ENCODE measurements around the gene SUN5.
"Not testable (repeated sequence)": the region's sequence is repeated elsewhere in the genome, so short reads cannot be mapped to it uniquely, and the experiment has no call there.

The SUN5 gene, protein sequence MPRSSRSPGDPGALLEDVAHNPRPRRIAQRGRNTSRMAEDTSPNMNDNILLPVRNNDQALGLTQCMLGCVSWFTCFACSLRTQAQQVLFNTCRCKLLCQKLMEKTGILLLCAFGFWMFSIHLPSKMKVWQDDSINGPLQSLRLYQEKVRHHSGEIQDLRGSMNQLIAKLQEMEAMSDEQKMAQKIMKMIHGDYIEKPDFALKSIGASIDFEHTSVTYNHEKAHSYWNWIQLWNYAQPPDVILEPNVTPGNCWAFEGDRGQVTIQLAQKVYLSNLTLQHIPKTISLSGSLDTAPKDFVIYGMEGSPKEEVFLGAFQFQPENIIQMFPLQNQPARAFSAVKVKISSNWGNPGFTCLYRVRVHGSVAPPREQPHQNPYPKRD

DNA sequence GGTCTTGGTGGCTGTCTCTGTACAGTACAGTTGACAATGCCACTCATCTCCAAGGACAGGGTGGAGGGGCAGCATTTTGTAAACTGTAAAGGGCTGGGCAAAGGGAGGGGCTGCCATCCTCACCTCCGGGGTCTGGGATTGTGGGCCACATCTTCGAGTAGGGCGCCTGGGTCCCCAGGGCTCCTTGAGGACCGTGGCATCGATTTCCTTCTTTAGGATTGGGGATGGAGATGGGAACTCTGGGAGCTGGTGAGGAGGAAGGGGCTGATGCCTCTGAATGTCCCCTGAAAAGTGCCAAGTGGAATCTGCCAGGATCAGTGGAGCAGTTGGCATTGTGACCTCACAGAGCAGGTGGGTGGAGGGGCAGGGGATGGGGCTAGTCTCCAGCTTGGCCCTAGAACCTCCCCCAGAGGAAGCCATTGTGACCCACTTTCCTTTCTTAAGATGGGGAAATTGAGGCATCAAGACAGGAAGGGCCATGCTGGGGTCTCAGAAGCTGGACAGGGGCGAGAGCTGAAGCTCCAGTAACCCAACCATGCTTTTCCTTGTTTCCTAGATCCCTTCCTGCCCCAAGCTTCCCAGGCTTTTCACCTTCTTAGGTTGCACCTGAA is at the start of gene SUN5:
TSS of gene SUN5 (minus strand) at position 293 of the 611 bp plus-strand sequence. CDS start at position 200, 93 bp downstream.
- DNase-seq (ENCODE audit: low spot score) = no peak

DNA sequence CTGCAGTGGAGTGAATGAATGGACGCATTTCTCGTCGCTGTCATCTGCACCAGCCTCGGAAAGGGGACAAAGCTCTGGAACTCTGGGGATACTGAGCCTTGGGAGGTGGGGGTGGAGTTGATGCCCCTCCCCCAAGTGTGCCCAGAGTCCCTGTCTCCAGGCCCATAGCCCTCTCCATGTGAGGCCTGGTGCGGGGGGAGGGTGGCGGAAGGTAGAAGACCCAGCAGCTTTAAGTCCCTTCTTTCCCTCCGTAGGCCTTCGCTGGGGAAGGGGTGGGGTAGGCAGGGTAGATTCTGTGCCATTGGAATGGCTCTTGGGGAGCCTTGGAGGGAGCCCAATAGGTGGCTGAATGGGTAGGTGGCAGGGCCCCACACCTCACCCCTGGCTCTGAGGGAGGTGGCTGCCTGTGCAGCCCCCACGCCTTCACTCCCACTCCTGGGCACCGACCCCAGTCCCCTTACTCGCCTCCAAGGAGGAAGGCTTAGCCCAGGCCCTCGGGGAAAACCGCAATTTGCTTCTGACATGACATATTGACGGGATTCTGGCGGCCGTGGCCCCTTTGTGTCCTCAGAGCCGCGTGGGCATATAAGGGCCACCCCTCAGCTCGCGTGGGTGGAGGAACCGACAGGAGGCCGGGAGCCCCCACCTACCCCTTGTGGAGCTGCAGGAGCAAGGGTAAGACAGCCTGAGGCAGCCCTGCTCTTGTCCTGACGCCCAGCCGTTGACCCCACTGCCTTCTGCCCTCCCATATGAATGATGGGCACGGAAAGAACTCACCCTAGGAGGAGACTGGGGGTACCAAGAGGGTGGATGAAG is 49.3 kb upstream of the SUN5 start, which contains the start of gene BPIFB3:
TSS of gene BPIFB3 (plus strand) at position 613 of the 816 bp plus-strand sequence. CDS start 1,533 bp downstream, outside the sequence.
- no peak for DNase-seq (ENCODE audit: low spot score)

DNA sequence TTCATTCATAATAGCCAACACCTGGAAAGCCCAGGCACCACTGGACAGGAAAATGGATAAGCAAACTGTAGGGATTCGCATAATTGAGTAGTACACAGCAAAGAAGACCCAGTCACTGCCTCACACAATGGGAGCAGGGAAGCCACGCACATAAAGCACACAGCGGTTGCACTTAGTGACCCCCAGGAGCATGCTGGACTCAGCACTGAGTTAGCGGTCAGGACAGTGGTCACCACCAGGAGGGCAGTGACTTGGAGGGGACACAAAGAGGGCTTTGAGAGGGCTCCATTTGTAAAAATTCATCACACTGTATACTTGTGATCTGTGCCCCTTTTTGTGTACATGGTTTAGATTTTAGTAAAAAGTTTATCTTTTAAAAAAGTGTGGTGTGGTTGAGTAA is 47.1 kb upstream of the SUN5 start:
- DNase-seq (ENCODE audit: low spot score) = no peak

DNA sequence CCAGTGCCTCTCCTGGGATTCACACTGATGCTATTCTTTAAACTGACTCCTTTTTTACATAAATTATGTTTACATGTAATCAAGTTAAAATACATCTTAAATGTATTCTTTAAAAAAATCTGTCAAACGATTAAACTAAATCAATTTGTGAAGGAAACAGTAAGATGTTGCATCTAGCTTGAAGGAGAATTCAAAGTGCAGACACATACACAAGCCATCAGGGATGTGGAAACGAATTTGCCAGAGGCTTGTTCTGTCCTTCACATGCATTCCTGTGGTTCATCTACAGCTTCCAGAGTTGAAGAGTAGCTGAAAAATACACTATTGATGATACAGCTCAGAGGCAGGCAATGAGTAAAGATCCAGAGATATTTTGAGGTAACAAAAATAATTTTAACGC is 42.2 kb upstream of the SUN5 start:
- DNase-seq (ENCODE audit: low spot score) = no peak

DNA sequence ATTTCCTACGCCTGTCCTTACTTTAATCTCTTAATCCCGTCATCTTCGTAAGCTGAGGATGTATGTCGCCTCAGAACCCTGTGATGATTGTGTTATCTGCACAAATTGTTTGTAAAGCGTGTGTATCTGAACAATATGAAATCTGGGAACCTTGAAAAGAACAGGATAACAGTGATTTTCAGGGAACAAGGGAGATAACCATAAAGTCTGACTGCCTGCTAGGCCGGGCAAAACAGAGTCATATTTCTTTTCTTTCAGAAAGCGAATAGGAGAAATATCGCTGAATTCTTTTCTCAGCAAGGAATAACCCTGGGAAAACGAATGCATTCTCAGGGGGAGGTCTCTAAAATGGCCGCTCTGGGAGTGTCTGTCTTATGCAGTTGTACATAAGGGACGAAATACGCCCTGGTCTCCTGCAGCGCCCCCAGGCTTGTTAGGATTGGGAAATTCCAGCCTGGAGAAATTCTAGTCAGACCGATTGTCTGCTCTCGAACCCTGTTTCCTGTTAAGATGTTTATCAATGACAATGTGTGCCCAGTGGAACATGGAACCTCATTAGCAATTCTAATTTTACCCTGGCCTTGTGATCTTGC is 41.0 kb upstream of the SUN5 start:
- DNase-seq (ENCODE audit: low spot score) = not testable (repeated sequence)

DNA sequence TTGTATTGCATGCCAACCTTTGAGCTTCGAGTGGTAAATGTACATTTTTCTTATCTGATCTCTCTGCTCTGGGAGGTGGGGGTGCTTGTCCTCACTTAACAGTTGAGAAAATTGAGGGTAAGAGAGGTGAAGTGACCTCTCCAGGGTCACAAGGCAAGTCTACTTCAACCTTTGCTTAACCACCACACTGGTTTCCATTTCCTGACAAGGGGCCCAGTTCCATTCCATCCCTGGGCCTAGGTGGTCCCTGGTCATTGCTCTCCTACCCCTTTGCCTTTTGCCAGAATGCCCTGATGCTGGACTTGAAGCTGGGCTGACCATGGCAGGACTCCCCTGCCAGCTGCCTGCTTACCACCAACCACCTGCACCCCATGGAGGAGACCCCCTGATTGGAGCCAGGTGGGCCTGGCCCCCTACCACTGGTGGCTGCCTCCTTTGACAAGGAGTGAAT is 39.5 kb upstream of the SUN5 start:
- DNase-seq (ENCODE audit: low spot score) = no peak

DNA sequence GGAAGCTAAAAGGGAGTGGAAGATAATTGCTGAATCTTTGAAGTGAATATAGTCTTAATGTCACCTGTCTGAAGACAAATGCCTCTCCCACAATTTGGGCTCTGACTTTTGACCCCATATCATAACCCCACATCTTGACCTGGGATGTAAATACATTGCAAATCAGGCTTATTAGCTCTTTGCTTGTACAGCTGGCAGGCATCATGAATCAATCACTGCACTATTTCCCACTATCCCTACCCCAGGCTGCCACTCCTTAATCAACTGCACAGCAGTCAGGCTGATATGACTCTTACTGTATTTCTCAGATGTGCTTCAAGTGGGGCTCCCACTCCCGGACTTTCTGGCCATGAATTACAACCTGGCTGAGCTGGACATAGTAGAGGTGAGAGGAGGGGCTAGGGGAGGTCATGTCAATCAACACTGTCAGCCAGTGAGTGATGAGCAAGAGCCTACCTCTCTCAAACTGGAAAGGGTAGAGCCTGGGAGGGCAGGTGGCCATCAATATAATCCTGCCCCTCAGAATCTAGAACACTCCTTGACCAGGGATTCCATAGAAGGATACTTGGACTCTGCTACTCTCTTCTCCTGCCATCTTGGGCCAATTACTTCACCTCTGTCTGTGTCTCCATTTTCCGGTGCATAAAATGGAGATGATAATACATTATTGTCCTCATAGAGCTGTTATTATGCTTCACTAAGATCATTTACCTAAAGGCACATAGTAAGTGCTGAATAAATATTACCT is 38.9 kb upstream of the SUN5 start:
- DNase-seq (ENCODE audit: low spot score) = no peak

DNA sequence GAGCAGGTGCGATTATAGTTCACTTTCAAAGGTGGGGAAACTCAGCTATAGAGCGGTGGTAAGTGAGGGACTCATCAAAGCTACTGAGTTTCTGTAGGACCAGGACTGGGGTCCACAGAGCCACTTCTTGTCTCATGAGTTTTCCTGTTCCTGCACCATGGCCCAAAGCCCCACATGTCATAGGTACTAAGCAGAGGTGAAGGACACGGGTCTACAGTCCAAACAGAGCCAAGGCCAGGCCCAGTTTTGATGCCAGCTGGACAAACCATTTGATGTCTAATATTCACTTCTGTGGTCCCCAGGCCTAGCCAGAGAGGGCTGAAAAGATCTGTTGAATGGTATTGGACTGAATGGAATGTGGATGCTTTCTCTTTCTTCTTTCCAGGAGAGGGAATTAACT is 38.2 kb upstream of the SUN5 start:
- no peak for DNase-seq (ENCODE audit: low spot score)

DNA sequence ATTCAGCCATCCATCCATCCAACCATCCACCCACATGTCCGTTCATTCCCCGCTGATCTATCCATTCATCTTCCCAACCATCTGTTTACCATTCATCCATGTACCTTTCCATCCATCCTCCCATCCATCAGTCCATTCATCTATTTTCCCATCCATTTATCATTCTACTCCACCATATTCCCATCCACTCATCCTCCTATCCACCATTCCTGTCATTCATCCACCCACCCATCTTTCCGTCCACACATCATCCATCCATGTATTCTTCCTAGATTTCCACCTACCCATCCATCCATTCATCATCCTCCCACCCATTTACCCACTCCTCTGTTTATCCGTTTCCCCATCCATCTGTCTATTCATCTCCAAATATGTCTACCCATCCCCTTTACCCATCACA is 34.0 kb upstream of the SUN5 start:
- DNase-seq (ENCODE audit: low spot score) = no peak

DNA sequence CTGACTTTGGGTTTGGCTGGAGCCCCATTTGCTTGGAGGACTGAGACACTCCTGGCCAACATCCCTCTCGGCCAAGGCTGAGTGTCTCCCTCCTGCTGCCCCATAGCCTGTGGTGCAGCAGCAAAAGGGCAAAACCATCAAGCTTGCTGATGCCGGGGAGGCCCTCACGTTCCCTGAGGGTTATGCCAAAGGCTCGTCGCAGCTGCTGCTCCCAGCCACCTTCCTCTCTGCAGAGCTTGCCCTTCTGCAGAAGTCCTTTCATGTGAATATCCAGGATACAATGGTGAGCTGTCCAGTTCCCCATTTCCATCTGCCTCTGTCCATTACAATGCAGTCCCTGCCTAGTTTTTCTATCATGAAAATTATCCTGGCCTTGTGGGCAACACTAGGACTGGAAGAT is 33.2 kb upstream of the SUN5 start:
- DNase-seq (ENCODE audit: low spot score) = no peak

DNA sequence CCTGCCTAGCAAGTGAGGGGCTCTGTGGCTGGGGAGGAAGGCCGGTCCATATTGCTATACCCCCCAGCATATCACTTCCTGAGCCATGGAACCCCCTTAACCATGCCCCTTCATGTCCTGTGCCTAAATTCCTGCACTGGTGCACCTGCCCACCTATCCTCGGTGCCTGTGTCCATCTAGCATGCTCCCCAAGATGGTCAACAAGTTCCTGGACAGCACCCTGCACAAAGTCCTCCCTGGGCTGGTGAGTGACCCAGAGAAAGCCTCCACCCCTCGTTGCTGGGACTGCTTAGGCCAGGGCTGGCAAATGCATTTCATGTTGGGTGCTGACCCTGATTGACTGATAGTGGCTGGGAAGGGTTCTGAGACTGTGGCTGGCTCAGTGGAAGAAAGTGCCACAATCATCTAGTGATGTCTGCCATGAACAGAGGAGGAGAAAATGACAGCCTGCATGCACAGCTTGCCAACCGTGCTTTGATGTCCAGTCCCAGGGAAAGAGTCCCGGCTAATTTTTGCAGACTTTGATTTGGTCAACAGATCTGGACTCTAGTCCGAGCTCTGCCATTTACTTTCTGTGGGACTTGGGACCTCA is 30.8 kb upstream of the SUN5 start:
- DNase-seq (ENCODE audit: low spot score) = no peak

DNA sequence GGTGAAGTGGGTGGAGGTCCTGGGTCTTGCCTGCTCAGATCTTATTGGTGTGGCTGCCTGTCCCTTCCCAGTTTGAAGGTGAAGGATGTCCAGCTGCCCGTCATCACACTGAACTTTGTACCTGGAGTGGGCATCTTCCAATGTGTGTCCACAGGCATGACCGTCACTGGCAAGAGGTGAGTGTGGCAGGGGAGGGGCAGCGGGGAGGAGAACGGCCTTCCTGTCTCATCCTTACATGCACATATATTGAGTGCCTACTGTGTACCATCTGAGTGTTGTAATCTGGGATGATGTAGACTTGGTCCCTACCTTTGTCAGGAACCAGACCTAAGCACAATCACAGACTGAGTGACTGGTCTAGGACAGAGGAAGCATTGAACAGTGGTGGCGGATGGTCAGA is 29.9 kb upstream of the SUN5 start:
- DNase-seq (ENCODE audit: low spot score) = no peak

DNA sequence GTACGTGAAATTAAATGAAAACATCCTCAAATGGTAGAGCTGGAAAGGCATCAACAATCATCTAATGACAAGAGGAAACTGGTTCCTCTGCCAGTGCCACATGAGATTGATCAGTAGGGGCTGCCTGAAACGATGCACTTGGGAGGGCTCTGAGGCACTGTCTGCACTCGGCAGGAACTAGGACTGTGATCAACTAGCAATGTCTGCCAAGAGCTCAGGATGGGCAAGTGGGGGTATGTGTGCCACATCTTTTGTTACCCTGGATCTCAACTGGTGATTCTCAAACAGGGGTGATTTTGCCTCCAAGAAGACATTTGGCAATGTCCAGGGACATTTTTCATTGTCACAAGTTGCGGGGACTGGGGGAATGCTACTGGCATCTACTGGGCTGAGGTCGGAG is 29.1 kb upstream of the SUN5 start:
- DNase-seq (ENCODE audit: low spot score) = no peak

DNA sequence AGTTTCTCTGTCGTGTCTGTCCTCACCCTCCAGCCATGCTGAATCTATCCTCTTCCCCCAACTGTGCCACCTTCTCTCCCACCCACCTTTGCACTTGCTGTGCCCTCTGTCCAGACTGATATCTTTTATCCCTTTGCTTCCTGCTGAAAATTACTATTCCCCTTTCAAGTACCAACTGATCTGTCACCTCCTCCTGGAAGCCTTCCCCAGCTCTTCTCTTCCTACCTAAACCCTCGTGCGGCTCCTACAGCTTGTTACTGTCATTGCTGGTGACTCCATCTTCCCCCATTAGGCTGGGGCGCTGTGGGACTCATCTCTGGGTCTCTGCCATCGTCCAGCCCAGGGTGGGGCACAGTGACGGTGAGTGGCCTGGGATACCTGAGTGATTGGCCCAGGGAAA is 28.3 kb upstream of the SUN5 start:
- DNase-seq (ENCODE audit: low spot score) = no peak

DNA sequence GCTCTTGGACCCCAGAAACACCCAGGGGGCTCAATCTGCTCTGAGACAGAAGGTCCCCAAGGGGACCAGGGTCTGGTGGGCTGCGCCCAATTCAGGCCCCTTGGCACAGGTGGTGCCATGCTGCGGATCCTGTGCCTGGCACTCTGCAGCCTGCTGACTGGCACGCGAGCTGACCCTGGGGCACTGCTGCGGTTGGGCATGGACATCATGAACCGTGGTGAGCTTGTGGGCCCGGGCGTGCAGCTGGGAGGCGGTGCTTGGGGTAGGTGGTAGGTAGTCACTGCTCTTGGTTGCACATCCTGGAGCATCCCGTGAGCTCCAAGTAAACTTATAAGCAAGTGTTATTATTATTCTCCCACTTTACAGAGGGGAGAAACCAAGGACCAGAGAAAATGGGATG is 27.3 kb upstream of the SUN5 start, which contains the start of gene BPIFB6:
TSS of gene BPIFB6 (plus strand) at position 118 of the 400 bp plus-strand sequence. CDS start at position 118, 0 bp downstream.
- DNase-seq (ENCODE audit: low spot score) = no peak

DNA sequence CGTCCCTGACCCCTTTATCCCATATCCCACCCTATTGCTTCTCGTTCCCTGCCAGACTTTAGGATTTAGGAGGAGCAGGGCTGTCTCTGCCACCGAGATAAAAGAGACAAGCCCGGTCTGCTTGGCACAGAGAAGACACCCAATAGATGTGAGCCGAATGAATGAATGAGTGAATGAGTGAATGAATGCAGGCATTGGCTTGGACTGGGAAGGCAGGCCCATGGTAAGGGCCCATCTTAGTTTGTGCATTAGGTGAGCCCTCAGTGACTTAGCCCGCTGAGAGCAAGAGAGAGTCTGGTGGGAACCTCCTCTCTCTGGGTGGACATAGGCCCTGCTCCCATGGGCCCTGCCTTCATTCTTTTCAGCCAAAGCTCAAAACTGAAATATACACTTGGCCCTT is 26.3 kb upstream of the SUN5 start:
- DNase-seq (ENCODE audit: low spot score) = no peak

DNA sequence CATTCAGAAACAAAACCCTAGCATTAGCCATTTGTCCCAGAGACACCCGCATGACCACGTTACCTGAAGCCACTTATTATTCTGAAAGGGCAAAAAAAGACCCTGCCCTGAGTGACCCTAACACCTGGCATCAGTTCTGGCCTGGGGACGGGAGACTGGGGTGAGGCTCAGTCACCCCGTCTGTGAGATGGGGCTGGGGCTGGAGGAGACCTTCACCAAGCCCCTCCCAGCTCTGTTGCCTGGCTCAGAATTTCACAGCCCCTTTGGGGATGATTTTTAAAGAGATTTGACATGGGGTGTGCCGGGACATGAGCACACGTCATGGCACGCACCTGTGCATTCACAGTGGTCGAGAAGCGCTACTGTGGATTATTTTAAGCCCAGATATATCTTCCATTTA is 25.8 kb upstream of the SUN5 start:
- no peak for DNase-seq (ENCODE audit: low spot score)

DNA sequence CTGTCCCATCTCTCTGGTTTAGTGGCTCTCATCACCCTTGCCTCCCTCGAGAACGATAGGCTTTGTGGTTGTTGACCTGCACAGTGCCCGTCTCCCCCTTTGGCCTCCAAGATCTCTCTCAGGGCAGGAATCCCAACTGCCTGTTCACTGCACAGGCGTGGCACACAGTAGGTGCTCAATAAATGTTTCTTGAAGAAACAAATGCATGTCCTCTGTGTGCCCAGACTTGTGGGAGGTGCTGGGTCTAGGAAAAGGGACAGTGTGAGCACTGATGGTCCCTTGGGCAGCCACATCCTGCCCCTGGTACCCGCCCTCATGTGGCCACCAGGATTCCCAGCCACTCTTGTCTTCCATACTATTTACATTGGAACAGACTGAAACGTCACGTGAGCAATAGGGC is 24.6 kb upstream of the SUN5 start:
- no peak for DNase-seq (ENCODE audit: low spot score)

DNA sequence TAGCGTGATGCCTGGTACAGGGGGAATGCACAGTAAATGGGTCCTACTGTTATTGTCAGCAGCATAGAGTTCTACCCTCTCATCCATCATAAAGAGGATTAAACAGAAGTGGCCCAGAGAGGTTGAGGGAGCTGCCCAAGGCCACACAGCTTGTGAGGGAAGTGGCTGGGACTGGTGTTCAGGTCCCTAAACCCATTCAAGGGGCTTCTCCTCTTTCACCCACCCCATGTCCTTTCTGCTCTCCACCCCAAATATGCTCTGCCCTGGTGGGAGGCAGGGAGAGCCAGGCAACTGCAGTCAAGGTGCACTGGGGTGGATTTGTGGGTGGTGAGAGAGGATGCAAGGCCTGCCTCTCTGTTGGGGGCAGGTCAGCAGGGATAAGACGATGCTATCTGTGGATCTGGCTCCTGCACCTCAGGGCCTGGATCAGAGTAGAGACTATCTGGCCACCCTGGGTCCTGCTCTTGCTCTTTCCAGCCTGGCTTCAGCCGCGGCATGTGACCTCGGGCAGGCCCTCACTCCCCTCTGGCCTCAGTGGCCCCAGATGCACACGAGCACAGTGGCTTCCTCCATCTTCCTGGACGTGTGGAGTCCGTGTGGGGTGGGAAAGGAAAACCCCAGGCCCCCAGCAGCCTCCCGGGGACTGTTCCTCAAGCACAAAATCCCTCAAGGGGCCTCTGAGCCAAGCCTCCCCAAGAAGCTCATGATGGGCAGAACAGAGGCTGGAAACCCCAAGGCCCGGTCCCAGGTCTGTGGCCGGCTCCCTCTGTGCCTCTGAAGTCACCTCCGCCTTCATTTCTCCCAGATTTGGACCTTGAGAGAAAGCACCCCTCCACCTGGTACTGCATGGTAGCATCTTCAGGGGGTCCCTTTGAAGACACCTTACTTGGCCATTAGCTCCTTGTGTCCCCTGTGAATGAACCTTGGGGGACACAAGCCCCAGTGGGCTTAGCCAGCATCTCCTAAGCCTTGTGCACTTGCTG is 23.8 kb upstream of the SUN5 start:
- no peak for DNase-seq (ENCODE audit: low spot score)
